Astrocyte of the hippocampus (primary cell): ENCODE results near the gene G6PD.
"Not testable (repeated sequence)": the region's sequence is repeated elsewhere in the genome, so short reads cannot be mapped to it uniquely, and the experiment has no call there.

Experiments used
- DNase-seq: peaks from one replicate; pipeline ENCODE4 v3.0.0; 2011; ENCODE audit warnings: low read depth, low spot score

Gene G6PD

GRCh38 chrX:154515090-154515965 is 31.3 kb downstream of the G6PD start:
- DNase-seq = peak; percentile 23

GRCh38 chrX:154513716-154514115 is 32.9 kb downstream of the G6PD start:
- DNase-seq = no peak

DNA sequence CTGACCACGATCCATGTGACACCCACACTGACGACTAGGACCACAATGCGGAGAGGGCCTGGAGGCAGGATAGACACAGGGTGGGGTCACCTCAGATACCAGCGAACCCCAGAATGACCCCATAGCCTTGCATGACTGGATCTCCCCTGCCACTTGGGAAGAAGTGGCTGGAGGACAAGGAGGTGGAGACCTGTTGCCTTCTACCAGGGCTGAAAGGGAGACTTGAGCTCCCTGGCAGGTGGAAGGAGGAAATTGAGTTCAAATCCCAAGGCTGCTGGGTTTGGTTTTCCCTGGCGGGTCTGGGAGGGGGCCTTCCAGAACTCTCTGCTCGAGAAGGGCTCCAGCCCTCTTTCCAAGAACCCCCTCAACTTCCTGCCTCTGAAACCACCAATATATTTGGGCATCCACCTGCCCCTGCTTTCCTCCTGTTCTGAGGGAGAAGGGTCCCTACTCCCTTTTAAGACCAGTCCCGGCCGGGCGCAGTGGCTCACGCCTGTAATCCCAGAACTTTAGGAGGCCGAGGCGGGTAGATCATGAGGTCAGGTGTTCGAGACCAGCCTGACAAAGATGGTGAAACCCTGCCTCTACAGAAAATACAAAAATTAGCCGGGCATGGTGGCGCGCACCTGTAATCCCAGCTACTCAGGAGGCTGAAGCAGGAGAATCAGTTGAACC is 33.6 kb downstream of the G6PD start:
- DNase-seq = no peak

GRCh38 chrX:154511761-154512160 is 34.9 kb downstream of the G6PD start:
- no peak for DNase-seq

- DNase-seq = no peak
Measured at GRCh38 chrX:154509455-154509854, 37.2 kb downstream of the G6PD start.

DNA sequence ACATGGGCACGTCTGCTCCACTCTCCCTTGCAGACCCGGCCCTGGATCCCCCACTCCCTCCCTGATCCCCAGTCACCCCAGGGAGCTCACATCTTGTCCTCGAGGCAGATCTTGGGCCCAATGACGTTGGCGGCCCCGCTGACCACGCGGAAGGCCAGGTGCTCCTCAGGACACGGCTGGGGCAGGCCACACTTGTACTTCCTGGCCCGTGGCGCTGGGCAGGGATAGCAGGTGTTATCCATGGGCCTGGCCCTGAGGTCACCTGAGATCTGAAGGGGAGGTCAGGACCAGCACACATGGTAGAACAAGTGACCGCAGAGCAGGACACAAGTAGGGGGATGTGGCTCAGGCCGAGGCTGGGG is 38.3 kb downstream of the G6PD start:
- DNase-seq = no peak

DNA sequence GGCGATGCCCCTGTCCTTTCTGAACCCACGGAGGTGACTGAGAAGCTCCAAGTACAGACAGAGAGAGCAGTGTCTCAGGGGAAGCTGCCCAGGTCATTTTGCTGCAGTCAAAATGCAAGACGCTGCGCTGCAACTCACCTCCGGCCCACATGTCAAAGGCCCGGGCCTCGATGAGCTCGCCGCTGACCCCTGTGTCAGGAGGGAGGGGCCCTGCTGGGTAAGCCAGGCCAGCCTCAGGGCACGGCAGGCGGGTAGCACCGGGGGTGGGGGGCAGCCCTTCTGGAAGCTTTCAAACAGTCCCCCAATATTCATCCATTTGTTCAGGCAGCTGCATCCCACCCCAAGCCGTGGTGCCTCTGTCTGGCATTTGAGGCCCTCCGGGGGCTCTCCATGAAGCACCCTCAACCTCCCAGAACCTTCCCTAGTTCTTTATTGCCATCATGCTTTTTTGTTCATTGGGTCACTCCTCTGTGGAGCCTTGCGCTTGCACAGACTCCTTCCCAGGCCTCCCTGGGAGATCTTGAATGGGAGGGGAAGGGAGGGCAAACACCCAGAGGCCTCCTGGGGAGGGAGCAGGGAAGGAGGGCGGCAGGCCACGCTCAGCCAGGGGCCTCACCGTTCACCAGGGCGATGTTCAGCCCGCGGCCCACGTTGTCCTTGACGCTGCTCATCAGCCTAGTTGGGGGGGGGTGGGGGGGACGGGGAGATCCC is 38.8 kb downstream of the G6PD start:
- no peak for DNase-seq

DNA sequence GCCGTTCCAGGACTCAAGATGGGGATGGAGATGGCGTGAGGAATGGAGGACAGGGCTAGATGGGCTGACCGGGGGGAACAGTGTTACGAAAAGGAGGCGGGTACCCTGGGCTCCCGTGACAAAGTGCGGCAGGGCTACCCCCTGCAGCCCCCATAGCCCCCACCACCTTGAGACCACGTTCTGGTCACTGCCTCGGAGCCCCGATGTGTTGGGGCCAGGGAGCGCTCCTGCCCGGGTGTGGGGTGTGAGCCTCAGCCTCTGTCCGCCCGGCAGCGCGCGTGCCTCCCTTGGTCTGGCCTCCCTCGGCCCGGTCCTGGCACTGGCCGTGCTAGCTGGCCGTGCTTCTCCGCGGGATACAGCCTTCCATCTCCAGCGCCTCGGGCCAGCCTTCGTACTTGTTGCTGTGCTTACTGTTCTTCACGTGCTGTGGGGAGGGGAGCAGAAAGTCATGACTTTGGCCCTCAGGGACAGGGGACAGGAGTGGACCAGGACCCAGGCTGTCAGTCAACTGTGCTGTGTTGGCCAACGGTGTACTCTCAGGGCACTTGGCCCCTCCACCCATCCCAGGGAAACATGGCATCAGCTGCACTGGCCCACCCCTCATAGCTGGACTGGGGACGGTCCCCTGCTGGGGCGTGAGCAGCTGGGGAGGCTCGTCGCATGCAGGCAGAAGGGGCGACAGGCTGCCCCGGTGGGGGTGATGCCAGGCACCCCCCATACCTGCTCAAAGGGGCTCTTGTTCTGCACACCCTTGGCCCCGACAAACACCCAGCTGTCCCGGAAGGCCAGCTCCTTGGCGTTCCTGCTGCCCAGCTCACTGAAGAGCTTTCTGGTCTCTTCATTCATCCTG is 39.9 kb downstream of the G6PD start:
- DNase-seq = no peak

DNA sequence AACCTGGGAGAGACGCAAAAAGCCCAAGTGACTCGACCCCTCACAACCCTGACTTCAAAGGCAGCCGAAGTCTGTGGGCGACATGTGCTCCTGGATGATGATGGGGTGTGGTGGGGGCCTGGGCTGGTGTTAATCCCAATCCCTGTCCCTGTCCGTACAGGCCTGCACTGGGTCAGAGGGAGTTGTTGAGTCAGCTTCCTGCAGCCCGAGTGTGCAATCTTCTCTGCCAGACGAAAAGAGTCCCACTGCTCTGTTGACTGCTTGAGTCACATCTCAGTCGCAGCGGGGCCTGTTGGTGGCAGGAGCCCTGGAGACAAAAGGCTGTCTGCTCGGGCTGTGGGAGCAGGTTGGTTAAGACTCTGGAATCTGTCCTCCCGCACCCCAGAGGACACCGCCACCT is 40.9 kb downstream of the G6PD start:
- DNase-seq = peak; percentile 34

- no peak for DNase-seq
Measured at GRCh38 chrX:154502989-154503388, 43.7 kb downstream of the G6PD start.

DNA sequence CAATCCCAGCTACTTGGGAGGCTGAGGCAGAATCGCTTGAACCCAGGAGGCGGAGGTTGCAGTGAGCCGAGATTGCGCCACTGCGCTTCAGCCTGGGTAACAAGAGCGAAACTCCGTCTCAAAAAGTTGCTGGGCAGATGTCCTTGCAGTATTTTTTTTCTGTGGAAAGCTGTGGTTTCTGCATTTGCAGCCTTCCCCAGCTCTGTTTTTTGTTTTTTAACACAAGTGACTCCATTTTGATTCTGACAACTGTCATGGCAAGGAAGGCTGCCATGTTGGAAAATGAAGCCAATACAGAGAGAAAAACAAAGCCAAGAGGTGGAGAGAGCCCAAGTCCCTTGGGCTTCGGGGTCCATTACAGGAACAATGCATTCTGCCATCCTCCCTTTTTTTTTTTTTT is 44.5 kb downstream of the G6PD start:
- no peak for DNase-seq

DNA sequence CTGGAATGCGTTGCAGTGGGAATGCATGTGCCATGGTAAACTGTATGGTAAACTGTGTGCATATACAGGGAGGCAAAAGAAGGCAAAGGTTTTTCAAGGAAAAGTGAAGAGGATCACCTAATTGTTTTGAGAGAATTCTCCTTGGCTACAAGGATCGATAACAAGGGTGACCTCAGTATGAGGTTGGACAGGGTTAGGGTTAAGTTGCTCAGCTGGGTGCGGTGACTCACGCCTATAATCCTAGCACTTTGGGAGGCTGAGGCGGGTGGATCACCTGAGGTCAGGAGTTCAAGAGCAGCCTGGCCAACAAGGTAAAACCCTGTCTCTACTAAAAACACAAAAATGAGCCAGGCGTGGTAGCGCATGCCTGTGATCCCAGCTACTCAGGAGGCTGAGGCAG is 45.2 kb downstream of the G6PD start:
- not testable (repeated sequence) for DNase-seq

GRCh38 chrX:154496591-154497137 is 50.0 kb downstream of the G6PD start:
- DNase-seq = not testable (repeated sequence)

DNA sequence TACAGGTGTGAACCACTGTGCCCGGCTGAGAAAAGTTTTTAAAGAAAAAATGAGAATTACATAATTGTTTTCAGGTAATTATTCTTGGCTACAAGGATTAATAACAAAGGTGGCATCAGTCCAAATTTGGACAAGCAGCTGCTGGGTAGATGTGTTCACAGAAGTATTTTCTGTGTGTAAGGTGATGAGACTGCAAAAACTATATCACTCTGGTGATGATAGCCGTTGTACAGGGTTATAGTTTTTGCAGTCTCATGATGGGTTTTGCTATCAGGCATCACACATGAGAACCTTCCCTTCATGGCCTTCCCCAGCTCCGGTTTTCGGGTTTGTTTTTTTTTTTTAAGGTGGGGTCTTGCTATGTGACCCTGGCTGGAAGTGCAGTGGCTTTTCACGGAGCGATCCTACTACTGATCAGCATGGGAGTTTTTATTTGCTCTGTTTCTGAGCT is 51.1 kb downstream of the G6PD start:
- no peak for DNase-seq

- DNase-seq = no peak
Measured at GRCh38 chrX:154494715-154495114, 51.9 kb downstream of the G6PD start.

DNA sequence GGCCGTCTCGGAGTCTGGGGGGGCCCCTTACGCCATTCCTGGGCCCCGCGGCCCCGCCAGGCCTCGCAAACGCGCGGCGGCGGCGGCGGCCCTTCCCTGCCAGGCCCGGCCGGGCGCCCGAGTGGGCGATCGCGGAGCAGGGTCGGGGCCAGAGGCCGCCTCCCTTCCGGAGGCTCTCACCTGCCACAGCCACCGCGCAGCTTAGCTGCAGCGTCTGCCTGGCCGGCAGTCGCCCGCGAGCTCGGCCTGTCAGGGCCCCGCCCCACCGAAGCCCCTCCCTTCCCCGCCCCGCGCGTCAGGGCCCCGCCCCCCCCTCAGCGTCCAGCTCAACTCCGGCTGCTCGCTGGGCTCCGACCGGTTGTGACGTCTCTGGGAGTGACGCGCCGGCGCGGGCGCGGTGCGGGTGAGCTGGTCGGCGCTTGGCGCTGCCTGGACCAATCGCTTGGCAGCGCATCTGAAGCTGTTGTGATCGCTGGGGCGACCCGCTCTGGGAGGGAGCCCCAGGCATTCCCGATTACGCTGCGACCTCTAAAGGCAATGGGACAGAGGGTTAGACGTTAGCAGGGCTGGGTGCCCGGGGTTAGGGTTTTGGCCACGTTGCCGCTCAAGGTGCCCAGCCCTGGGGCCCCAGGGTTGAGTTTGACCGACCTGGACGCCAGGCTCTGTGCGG is 56.1 kb downstream of the G6PD start, which contains the start of gene SLC10A3:
Gene SLC10A3, minus strand, starts transcription at position 216 of the 670 bp plus-strand sequence. CDS start 1,689 bp downstream, outside the sequence.
- peak; percentile 96 for DNase-seq

DNA sequence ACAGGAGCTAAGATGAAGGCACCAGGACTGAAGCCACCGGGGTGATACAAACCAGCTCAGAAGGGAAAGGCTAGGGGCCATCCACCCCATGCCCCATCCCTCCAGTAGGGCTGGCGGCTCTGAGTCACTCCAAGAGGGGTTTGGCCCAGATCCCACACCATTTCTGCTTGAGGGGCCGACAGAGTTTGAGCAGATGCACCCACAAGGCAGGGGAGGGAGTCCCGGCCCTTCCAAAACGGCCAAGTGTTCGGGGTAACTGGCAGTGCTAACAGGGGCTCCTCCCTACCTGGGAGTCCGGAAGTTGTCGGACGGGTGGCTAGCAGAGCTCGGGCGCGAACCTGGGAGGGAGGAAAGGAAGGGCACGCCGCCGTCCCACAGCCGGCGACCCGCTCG is 56.6 kb downstream of the G6PD start:
- peak; percentile 68 for DNase-seq

DNA sequence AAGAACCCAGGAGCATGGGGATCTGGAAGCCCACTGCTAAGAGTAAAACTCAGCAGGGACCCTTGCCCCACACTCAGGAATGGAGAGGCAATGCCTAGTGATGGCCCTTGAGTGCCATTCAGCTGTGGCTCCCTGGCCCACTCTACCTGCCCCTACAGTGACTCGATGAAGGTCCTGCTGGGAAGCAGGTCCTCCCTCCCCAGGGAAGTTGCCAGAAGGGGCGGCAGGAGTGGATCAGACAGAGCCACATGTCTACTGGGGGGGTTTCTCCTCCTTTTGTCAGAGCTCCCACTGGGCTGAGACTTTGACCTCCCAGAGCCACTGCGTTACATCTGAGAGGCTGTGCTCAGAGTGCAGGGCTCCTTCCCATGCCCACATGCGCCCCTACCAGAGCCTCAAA is 57.5 kb downstream of the G6PD start:
- no peak for DNase-seq

GRCh38 chrX:154488336-154489075 is 58.1 kb downstream of the G6PD start:
- DNase-seq = no peak
